Stimulated activated CD4-positive, alpha-beta T cell treated with anti-CD3 and anti-CD28 coated beads, Interleukin-12 subunit alpha, Interleukin-12 subunit beta, amount 100 ng/mL, for 4 hours (primary cell): ENCODE results near the gene RAI2.

Experiments
- DNase-seq: peaks from one replicate; pipeline ENCODE4 v3.0.0-alpha.2; 2020

Gene RAI2

DNA sequence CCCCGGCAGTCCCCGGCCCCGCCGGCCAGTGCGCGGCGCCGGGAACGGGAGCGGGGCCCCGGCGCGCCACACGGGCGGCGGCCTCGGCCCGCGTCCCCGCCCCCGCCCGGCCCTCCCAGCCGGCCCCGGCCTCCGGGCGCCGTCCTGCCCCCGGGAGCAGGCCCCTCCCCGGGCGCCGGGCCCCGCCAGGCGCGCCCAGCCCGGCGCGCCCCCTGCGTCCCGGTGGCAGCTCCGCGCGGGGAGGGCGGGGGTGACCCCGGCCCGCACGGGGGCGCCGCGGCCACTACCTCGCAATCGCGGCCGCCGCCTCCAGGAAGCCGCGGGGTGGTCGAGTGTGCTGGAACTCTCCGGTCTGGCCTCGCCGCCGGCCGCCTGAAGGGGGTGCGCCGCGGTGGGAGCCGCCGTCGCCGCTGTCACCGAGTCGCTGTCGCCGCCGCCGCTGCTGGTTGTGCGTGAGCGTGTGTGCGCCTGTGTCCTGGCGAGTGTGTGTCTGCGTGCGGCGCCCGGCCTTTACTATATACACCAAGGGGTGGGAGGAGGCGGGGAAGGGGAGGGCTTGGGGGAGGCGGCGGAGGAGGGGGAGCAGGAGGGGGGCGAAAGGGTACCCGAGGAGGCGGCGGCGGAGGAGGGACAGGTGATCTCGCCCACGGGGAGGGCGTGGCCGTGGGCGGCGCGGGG, at the start of gene RAI2:
RAI2 (minus strand) TSS at position 488 of the 678 bp plus-strand sequence. CDS start 59,288 bp downstream, outside the sequence.
- DNase-seq: peak; percentile 12

DNA sequence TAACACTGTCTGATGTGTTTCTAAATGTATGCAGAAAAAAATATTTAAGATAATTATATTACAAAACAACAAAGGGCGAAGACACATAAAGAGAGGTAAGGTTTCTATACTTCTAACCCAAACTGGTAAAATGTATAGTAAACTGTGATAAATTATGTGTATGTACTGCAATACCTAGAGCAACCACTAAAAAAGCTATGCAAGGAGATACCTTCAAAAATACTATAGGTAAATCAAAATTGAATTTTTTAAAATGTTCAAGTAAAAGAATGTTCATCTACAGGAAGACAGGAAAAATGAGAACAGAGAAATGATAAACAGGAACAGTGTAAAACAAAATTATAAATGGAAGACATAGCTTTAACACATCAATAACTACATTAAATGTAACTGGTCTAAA, 27.3 kb upstream of the RAI2 start:
- no peak for DNase-seq

DNA sequence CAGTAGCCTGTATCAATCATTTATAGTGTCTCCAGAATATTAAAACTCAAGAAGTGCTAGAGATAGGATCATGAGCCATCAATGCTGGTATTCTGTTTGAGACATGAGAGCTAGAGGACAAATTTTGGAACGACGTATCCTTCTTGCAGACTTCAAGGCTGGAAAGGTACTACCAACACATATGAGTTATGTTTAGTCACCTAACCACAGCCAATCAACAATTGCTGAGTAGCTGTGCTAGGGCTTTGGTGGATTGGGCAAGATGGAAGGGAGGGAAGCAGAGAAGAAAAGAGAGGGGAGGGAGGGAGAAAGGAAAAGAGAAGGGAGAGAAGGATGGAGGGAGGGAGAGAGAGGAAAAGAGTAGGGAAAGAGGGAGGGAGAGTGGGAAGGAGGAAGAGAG, 21.6 kb upstream of the RAI2 start:
- no peak for DNase-seq

DNA sequence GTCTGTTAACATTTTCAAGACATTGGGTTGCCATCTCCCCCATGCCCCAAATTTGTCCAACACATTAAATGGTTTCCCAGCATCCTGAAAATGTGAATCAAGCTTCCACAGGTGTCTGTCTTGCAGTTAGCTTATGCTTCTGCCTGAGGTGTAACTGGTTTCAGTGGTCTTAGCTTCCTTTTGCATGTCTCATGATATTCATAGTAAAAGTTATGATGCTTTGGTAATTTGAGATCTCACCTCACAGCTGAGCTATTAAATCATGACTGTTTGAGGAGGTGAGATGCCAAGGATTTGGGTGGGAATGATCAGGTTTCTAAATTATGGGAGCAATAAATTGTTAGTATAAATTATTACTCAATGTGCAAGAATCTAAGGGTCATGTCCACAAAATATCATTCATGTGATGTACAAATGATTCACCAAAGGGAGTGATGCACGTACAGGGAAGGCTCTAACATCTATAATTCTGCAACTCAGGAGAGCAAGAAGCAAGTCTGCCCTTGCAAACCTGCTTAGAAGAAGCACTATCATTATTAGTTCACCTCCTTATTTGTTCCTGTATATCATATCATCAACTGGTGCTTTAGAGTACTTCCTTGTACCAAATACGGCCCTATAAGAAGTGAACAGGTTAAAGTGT, 17.1 kb upstream of the RAI2 start:
- no peak for DNase-seq

DNA sequence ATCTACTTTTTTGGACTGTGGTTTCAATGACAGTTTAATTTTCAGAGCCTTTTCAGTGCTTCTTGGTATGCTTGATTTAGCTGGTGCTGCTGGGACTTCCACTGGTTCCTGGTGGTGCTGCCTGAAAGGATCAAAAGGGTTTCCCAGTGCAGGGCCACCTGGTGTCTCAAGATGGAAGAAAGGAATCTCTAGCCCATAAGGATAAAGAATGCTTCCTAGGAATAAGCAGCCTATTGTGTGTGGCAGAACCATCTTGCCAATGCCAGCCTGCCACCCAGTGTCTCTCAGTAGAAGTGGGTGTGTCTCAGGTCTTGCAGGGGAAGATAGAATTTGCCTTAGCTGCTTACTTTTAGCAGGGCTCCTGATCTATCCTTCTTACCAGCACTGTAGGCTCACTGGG, 15.0 kb upstream of the RAI2 start:
- DNase-seq: no peak

DNA sequence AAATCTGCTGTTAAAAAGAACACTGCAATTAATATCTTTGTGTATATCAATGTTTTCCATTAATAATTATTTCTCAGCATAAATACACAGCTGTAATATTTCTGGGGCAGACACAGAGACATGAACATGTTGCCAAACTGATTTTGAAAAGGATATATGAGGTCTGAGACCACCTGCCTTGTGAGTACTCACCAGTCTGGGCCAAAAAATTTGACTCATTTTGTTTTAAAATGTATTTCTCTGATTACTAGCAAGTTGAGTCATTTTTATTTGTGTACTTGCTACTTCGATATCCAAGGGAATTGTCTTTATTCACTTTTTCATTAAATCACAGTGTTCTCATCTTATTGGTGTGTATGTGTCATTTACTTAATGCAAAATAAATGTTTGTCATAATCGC, 8.5 kb upstream of the RAI2 start:
- DNase-seq: no peak

DNA sequence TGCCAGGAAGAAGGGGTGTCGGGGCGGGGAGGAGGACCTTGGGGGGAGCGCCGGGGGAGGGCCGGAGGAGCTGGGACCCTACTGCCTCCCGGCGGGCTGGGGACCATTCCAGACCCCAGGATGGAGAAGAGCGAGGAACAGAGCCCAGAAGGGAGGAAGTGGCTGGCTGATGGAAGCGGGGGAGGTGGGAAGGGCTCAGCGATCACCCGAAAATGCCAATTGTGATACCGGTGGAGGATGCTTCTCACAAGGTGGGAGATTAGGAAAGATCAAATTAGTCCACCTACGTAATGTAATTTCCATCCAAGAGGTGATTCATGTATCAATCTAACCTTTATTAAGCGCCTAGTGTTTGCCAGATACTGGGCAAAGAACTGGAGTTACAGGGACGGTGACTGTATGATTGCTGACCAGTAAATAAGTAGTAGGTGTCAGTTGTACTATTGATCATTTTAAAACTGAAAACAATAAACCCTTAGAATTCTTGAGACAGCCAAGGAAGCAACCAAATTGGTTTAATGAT, 452 bp upstream of the RAI2 start:
- DNase-seq: no peak

DNA sequence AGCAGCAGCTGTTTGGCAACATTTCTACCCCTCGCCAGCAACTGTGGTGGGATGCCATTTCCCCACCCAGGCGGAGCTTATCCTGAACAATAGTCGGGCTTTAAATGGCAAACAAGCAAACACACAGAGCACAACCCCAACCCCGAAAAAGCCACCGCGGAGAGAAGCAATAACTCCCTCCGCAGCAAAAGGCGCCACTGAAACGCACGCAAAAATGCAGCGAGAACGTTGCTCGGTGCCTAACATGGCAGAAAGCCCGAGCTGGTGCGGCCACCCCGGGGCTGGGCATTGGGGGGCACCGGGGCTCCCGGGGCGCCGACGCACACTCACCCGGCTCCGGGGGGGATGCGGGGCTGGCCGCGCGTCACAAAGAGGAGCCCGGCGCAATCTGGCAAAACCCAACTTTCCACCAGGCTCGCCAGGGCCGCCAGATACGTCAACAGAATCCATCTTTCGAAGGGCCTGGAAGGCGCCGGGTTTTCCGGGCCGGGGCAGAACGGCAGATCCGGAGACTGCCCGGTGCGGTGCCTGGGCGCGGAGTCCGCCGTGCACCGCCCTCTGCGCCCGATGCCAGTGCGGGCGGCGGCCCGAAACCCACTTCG, 818 bp downstream of the RAI2 start:
- no peak for DNase-seq

DNA sequence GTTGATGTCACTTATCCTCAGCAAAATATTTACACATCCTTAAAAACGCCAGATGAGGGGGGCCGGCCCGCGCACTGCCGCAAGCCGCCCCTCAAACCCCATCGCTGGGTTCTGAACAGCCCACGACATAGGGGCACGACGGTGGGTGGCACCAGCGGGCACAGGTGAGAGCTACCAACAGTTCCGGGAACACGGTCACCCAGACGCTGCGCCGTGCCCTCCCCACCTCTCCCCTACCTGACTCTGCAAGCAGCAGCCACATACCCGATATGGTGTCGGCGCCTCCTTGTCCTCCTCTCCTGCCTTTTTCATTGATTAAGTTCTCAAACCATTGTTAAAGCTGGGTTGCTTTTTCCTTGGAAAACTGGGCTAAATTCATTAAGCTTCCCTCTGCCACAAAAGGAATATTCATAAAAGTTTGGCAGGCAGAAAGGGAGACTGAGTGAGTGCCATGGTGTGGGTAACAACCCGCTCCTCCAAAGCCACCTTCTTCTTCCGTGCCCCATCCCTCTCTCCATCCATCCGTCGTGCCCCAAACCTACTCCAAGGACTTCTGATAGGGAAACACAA, 1.4 kb downstream of the RAI2 start:
- no peak for DNase-seq

DNA sequence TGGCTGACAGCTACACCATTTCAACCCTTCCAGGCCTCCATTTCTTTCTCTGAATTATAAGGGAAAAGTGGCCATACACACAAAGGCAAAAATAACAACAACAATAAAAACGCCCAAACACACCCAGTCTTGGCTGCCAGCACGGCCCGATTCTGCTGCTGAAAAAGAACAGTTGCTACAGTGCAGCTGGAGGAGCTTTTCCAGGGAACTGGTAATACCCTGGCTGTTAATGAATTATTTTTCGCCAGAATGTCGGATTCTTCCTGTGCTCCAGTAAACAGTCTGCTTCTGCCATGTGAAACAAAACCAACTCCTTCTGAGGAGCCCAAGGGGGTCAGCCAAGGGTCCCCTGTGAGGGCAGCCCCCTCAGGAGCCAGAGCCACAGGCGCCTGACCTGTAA, 6.6 kb downstream of the RAI2 start:
- DNase-seq: no peak

DNA sequence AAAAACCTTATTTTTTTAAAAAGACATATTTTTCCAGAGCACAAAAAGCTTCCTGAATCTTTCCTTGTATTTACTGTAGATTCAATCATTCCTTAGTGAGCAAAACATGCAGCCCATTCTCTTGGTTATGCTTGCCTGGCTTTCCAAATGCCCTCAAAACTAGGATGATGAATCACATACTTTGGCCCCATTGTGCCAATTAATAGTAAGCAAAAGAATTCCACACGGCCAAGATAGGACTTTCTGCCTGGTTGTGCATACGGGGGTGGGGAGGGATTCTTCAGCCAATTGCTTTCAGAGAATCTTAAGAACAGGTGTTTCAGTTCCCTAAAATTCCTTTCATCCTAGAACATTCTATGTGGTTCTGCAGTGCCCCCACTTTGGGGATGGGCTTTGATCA, 7.0 kb downstream of the RAI2 start:
- no peak for DNase-seq

DNA sequence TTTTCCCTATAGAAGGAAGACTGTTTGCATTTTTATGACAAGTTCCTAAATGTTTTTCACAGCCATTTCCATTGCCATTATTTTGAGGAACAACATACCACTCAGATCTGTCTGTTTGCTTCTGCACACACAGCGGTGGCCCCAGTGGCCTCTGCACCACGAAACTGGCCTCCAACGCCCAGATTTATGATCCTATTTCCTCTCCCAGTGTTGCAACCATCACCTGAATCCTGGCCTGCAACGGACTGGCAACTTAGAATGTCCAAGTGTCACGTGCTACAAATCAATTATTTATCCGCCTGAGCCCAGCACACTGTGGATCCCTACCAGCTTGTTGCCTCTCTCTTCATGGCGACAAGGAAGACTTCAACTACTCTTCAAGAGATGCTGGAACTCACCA, 9.2 kb downstream of the RAI2 start:
- no peak for DNase-seq

DNA sequence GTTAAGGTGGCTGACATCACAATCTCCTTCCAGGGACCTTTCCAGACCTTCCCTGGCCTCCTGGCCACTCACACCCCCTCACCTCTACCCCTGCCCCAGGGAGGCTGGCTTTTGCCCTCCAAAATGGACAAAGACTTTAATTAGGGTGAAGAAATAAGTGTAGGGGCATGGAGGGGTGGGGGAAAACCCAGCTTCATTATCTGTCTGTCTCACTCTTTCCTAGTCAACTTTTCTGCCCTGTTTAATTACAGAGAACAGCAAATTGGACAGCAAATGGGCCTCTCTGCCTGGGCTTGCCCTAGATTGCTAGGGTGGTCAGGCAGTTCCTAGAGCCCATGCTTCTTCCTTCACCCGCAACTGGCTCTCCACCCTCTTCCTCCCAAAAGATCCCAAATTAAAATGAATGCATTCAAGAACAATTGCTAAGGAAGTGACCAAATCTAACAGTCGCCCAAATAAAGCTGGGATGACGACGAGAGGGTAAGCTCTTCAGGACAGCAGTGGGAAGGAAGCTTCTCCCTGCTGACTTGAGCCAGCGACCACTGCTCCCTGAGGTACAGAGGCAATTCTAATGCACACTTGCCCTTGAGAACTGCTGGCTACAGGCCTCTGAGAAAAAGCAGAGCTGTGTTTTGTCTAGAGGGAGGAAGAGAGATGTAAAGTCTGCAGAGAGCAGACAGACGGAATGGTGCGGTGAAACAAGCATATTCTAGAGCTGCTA, 12.4 kb downstream of the RAI2 start:
- DNase-seq: no peak

DNA sequence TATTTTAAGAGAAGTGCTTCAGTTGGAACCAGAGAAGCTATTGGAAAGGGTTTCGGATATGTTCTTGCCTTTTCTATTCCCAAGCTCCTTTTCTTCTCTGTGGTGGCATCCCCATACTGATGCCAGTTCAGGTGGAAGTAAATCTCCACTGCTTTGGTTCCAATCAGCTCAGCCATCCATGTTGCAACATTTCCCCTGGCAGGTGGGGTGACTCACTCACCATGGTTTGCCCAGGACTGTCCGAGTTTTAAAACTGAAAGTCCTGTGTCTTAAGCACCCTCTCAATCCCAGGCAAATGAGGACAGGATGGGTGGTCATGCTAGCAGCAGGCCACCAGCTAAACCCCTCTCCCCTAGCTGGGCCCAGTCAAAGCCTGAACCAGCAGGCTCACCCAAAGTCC, 15.1 kb downstream of the RAI2 start:
- DNase-seq: no peak

DNA sequence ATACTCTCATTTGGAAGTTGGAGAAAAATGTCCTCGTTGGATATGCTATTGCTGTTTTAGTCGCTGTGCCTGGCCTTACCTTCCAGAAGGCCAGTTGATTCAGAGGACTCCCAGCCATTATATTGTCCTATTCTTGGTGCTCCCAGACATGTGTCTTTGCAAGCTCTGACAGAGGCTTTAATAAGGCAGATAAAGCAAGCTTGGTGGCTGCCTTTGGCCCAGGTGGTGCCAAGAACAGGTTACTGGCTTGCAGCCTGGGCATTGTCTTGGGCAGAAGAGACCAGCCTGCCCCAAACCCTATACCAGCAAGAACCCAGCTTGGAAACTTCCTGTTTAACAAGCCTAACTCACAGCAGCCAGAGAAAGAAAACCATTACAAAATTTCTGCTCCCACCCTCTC, 16.9 kb downstream of the RAI2 start:
- DNase-seq: no peak

DNA sequence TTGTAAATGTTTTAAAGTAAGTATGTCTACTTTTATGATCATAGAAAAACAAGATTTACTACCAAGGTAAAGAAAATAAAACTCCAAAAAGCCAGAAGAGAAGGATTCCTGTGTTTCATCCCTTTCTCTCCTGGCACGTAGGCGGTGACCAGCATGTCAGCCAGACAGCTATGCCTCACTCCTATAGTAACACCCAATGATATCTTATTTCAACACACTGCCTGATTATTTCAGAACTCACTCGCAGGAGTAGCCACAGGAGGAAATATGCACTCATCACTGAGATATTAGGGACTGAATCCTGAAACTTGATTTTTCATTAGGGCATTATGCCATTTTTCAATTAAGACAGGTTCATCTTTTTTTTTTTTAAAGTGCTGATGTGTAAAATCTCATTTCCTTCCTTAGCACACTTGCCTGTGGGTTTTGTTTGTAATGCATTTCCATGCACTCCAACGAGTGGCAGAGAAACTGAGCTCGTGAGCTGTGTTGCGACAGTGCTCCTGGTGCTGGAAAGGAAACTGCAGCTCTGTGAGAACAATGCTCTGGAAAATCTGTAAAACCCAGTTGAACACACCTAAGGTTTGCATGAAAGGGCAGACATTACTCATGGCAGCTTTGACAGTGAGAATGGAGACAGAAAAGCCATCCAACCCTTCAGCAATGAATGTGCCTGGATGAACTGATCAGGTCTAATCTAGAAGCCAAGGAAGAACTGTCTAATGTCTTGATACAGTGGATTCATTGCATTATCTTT, 18.2 kb downstream of the RAI2 start:
- no peak for DNase-seq

DNA sequence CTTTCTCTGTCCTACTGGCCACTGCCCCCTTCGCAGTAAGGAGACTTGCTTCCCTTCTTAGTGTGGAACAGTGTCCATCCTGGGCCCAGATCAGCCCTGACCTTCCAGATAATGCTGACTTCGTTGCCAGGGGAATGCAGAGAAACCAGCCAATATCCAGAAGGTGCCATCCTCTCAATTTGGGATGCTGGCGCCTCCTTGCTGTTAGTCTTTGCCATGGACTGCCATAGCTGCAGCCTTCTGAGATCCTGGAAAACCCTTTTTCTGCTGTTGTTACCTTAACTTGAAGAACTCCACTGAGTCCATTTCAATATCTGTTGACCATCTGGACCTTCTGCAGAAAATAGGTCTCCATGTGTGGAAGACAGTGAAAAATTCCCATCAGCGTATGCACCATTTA, 21.8 kb downstream of the RAI2 start:
- DNase-seq: no peak

DNA sequence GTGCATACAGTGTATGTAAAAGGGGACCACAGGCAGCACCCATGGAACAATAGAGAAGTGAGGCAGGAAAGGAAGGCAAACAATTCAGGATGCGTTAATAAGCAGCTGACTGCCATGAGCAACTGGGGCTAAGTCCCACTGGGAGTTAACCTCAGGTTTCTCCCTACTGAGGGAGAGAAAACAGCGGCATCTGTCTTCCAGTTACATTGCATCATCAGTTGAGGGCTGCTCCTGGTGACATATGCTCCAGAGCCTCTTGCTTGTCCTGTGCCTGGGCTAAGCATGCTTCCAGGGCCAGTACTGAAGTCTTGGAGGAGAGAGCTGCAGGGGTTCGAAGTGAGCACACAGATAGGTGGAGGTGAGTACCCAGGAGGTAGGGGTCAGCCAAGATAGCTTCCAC, 24.3 kb downstream of the RAI2 start:
- no peak for DNase-seq

DNA sequence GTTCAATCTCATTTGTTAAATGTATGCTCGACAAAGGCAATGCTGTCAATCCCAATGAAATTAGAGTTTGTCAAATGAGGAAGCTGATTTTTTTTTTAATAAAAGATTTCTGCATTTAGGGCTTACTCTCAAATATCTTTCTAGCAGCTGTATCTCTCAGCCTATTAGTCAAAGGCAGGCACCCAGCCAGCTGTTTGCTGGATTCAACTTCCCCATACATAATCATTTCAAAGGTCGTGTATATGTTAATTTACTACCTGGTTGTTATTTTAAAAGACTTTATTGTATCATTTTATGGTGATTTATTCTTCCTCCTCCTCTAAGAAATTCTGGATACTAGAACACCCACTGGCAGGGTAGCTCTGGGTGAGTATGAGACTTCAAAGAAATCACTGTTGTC, 27.1 kb downstream of the RAI2 start:
- DNase-seq: no peak

DNA sequence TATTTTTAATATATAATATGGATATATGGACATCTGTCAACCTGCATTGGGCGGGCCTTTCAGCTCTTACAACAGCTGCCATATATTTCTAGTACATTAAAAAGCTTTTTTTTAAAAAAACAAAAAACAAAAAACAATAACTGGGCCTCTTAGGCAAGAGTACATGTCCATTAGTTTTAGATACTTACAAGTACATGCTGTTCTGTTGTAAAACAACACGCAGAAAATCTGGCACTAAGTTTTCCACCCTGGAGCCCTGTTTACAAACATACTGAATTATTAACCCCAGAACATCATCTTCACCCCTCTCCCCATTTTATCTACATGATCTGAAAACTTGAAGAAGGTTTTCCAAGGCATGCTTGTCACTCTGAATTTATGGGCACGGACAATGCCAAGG, 29.8 kb downstream of the RAI2 start:
- DNase-seq: no peak

DNA sequence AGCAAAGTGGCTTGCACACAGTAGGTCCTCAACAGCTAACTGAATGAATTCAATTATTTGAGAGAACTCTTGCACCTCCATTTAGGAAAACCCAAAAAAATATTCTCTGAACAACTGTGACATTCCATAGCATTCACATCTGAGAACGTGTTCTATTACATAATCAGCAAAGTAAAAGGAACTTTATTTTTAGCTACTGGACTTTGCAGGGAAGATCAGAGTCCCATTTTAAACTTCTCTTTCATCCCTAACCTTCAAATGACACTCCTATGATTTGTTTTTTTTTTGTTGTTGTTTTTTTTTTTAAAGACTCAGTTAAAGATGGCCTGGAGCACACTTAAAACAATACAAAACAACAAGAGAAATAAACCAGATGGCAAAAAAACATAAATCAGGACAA, 30.9 kb downstream of the RAI2 start:
- no peak for DNase-seq

DNA sequence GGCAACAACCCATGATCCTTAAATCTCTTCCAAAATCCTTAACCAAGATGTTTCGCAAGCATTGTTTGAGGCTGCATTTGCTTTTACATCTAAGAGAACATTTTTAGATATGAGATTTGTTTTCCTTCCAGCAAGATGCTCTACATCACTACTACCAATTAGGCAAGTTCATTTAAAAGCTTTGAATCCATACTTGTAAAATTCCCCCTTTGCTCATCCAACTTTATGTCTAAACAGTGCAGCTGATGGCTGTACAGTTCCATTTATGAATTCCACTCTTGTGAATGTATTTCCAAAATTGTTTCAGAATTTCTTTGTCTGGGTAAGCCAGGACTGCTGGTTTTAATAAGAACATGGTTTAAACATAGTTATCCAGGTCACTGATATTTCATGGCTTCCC, 31.5 kb downstream of the RAI2 start:
- DNase-seq: no peak

DNA sequence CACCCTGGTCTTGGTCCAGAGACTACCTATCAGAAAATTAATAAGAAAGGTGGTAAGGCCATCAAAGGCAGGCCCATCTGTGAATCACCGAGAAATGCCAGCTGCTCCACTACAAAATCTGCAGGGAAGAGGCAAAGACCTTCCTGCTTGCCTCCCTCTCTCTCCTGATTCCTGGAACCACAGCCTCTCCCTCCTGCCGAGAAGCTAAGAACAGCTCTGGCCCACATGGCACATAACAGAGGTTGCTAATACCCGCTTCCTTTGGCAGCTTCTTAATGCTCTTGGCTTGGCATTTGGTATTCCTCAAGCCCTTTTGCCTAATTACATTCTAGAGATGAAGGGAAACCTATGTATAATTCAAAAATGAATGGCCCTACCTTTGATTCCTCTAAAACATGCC, 32.9 kb downstream of the RAI2 start:
- no peak for DNase-seq
